HG02840 (cell line): Measurements from ENCODE around the gene CNOT4.
"Not testable (repeated sequence)": the region's sequence is repeated elsewhere in the genome, so short reads cannot be mapped to it uniquely, and the experiment has no call there.

Experiments
- ATAC-seq: cut with Tn5 transposase; IDR thresholded peaks from one replicate; pipeline ENCODE4 v1.9.1; 2021; ENCODE audit warnings: mild to moderate bottlenecking, moderate library complexity, moderate number of reproducible peaks; ENCODE audit not compliant: unreplicated experiment, low FRiP score

The CNOT4 gene

DNA sequence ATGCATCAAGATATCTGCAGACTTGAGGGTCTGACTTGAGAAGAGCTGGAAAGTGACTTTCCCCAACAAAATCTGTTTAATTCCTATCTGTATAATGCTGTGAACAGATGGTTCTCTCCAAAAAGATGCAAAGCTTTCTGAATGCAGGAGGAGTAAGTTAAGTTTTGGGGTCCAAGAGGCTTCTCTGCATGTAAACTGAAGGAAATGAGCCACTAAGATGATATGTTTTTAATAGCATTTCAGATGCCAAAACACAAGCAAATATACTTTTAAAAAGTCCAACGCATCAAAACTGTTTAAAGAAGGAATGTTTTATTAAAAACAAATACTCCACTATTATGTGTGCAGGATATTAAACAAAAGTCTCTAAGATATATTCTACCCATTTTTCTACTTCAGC is 139.2 kb downstream of the CNOT4 start:
- no peak for ATAC-seq

DNA sequence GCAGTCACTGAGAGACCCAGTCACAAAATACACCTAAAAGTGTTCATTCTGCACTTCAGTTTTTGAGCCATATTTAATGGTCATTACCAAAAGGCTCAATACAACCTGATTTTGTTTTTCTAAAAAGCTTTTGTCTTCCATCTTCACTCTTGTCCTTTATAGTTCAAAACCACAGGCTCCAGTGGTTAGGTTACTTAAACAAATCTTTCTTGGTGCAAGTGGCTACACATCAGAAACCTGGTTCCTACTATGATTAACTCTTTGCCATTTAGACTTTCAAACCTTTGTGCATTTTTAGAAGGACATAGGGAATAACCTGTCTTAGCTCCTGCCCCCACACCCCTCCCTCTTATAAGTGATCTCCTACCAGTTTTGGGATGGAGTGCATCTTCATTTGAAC is 140.5 kb downstream of the CNOT4 start:
- no peak for ATAC-seq

DNA sequence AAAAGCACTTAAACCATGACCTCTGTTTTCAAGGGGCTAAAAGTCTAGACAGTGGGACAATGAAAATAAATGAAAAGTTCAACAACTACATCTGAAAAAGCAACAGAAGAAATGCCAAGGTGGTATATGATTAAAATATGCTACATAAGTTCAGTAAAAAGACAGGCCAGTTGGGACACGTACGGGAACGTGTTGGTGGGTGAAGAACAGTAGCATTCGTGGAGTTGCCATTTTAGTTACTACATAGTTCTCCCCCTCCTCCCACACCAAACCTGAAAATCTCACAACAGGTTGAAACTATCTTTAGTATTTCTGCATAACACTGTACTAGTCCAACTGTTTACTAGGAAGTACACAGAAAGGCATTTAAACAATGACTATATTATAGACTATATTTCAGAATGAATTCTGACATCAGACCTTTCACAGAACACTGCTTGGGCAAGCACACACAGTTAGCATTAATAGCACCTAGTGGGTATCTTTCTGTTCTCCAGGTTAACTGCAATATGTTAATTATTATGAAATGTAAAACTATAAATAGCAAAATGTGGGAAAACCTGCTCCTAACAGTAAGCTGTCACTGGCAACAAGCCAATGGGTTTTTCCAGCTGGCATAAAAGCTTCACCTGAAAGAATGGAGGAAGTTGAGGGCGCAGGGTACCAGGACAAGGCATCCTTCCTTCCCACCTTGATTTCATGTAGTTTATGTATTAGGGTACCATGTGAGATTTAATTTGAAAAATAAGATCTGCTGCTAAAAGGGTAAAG is 141.3 kb downstream of the CNOT4 start:
- ATAC-seq, result no peak

DNA sequence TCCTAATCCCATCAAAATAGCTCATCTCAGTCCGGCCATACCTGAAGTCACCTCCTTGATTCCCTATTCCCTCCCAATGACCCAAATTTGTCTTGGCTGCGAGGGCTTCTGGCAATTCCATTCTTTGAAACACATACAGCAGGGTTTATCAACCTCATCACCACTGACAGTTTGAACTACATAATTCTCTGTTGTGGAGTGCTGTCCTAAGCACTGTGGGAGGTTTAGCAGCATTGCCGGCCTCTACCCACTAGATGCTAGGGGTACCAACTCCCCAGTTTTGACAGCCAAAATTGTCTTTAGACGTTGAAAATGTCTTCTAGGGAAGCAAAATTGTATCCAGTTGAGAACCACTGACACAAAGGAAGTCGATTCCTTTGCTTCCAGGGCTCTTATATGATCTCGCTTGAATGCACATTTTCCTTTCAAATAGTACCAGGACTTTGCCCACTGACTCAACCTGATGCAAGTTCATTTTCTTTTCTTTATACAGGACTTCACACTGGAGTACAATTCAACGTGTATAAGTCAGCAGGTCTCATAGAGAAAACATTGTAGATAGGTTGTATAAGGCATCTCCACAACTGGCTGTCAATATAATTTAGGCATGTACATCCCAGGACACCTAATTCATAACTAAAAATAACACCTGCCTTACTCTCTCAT is 142.9 kb downstream of the CNOT4 start:
- no peak for ATAC-seq

DNA sequence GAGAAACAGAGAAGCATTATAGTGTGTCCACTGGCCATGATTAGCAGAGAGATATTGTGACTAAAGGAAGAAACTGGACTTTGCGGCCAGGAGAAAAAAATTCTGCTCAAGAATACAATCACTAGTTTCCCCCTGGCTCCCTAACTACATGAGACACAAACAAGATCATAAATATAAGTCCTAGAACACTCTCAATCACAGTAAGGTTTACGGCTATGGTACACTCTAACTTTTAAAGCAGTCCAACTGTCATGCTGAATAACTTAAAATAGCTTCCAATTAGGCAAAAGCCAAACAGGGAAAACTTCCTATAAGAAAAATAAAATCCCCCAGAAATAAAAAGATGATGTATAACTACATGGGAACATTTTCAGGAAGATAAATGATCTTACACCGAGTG is 144.2 kb downstream of the CNOT4 start:
- no peak for ATAC-seq

DNA sequence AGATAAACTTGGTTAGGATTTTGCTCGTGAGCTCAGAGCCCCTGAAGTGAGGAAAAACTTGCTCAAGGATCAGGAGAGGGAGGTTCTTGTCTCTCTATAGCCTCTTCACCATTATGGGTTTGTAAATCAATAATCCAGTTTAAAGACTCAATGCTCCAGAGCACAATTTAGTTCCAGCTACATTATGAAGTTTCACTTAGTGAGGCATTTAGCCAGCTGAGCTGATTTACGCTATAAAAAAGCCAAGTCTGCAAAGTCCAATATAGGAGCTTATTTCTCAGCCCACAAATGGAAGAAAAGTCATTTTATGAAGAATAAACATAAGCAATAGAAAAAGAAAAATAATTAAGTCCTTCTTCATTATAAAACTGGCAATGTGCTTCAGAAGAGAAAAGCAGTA is 145.7 kb downstream of the CNOT4 start:
- no peak for ATAC-seq

DNA sequence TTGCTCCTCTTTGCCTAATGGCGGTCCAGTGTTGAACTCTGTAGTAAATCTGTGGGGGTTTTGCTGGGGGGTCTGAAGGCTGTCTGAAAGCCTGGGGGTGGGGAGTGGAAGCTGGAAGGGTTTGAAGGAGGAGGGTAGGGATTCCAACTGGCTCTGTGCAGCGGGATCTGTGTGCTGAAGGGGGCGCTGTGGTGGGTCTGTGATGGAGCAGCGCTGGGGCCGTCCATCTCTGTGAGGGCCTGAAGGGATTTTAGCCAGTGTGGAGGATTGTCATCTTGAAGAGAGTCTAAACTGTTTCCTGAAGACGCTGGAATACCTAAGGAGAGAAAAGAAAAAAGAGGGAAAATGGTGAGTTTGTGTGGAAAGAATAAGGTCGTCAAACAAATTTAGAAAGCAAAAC is 147.0 kb downstream of the CNOT4 start:
- ATAC-seq, result no peak

DNA sequence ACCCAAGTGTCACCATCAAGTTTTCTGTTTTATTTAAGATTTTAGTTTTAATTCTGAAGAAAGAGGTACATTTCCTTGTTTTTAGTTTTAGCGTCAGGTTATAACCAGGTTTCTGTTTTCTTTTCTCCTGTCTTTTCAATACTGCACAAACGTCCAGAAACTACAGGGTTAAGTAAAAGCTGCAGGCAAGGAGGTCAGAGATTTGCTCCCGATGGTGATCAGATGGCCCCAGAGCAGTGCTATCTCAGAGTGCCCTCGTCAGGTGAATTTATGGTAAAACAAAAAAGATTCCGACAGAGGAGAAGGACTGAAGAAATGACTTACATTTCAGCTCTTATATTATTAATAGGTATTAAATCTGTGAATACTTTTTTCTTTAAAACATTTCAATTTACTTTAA is 148.1 kb downstream of the CNOT4 start:
- no peak for ATAC-seq

DNA sequence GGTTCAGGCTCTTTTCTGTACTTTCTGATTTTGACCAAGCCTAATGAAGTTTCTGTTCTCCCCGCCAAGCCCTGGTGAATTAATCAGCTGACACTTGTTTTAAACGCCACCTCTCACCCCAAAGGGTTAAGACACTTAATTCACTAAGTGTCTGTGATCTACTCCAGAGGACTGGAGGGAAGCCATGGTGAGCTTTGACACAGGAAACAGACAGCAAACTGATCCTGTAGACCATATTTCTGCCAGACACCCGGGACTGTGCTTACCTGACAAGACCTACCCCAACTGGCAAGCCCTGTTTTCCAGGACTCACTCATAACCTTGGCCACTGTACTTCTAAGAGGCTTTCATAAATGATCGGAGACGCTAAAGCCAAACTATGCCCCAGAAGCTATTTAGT is 150.3 kb downstream of the CNOT4 start:
- no peak for ATAC-seq

DNA sequence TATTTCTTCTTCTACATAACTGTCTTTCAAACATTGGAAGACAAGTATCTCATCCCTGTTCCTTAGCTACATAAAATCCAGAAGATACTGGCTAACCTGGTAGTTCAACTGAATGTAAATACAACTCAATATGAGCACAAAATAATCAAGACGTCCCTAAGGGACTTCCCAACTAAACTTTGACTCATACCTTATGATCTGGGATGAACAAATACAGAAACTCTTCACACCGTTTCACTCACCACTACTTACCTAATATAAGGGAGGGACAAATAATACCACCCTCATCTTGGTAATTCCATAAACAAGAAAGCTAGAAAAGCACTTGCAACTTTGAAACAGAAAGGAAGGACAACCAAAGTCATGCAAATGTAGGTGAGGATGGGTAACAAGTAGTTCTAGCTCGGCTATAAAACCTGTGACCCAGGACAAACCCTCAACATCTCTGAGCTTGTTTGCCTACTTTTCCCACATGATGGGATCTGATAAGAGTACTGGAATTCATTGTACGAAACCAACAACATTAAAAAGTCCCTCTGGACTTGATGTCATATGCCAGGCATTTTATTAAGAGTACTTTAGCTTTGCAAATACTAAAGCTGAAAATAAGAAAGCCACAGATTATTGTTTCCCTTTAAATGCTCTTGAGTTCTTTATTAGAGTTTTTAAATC is 154.4 kb downstream of the CNOT4 start:
- ATAC-seq, result no peak

DNA sequence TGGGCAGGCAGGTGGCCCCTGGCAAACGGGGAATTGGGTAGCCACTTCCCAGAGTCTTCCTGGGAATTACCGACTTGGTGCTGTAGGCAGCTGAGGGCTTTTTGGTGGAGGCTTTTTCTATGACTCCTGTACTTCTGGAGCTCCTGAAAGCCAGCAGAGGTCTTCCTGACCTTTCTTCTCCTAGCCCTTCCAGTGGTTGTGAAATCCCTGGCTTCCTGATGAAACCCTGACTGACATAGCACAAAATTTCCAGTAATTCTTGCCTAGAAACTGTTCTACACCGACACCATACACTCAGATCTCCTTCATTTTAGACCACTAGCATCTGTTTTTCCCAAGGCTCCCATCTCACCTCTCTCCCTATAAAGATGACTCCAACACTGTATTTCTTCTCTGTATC is 156.1 kb downstream of the CNOT4 start:
- no peak for ATAC-seq

DNA sequence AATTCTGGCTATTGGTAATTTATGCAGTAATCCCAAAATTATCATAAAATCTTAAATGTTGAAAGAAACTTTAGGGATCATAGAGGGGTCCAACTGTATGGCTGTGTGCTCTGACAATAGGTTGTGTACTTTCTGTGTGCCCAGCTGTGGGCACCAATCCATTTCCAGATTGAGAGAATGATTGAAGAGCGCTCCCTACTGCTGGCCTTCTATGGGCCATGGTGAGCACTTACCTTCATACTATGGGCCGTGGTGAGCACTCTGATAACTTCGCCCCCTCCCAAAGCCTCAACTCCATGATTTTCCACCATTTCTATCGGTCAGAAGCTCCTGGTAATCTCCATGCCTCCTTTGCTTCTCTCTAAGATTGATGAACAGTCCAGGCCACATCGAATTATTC is 157.6 kb downstream of the CNOT4 start:
- ATAC-seq, result no peak

DNA sequence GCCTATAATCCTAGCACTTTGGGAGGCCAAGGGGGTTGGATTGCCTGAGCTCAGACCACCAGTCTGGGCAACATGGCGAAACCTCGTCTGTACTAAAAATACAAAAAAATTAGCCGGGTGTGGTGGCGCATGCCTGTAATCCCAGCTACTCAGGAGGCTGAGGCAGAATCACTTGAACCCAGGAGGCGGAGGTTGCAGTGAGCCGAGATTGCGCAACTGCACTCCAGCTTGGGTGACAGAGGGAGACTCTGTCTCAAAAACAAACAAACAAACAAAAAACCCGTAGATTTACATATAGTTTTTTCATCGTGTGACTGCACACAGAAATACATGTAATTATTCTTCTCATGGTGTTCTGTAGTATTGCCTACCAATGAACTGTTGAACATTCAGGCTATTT is 158.8 kb downstream of the CNOT4 start:
- ATAC-seq, result not testable (repeated sequence)

DNA sequence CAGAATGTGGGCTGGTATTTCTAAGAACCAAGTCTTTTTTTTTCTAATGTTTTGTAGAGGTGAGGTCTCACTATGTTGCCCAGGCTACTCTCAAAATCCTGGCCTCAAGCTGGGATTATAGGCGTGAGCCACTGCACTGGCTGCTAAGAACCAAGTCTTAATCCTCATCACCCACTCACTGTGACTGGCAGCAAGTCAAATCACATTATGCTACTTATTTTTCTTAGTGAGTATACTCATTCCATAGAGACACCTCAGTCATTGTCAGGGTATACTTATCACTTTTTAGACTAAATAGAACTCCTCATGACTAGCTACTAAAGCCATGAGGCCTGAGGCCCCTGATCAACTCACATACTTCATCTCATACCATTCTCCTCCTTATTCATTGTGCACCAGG is 160.2 kb downstream of the CNOT4 start:
- ATAC-seq, result no peak

DNA sequence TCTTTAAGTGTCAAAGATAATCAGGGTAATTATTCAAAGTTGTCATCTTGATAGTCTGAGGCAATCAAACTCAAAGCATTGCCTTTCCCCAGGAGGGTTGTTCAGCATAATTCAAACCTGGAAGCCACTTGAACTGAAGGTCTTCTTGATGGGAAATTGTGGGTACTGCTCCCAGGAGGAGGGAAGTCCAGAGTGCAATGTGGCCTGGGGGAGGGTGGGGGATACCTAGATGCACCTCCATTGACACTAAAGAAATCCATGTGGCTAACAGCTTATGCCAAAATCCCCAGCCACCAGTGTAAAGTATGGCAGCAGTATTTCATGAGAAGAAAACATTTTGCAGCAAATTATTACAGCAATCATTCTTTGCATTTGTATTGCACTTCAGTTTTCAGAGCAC is 161.4 kb downstream of the CNOT4 start:
- ATAC-seq, result no peak

DNA sequence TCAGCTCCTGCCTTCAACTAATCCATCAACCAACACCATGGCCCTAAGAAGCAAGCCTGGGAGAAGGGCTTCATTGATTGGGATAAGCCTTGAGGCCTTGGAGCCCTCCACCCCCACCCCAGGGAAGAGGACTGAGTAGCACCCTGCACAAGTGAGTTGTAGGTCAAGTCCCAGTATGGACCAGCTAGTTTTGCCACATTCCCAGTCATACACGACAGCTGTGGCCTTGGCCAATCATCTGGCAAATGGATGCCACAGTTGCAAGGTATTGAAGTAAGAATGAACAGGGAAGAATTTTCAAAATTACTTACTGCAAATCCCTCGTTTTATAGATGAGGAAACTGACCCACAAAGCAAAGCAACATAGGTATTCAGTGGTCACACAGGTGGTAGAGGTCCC is 166.5 kb downstream of the CNOT4 start:
- ATAC-seq, result no peak

DNA sequence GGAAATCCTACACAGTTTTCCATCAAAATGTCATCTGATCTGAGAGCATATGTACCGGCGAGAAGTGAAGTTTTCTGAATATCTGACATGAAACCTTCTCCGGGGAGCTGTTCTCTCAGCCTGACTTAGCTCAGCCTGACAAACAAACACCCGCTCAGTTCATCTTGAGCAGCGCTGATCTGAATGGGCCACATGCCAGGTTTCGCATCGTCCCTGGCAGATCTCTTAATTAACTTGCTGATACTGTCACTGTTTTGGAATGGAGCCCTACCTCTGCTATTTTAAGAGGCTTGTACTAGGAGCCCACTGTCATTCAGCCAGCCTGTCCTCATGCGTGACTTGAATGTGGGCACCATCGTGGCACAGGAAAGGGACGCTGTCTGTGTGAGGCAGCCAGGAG is 167.0 kb downstream of the CNOT4 start:
- ATAC-seq, result no peak

DNA sequence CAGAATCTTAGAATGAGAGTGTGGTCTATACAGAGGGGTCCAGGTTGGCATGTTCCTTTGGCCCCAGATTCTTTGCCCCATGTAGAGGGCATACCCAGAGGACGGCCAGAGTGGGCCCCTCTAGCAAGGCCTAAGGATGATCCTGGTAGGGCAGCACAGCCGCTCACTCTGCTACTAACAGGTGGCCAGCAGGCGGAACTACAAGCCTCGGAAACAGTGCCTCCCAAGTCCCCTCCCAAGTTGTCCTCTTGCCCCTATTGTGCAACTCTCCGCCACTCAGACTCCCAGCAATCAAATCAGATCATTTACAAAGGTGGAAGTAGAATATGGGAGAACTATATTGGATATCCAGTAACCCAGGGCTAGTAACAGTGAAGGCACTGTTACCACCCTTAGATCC is 168.9 kb downstream of the CNOT4 start:
- no peak for ATAC-seq

DNA sequence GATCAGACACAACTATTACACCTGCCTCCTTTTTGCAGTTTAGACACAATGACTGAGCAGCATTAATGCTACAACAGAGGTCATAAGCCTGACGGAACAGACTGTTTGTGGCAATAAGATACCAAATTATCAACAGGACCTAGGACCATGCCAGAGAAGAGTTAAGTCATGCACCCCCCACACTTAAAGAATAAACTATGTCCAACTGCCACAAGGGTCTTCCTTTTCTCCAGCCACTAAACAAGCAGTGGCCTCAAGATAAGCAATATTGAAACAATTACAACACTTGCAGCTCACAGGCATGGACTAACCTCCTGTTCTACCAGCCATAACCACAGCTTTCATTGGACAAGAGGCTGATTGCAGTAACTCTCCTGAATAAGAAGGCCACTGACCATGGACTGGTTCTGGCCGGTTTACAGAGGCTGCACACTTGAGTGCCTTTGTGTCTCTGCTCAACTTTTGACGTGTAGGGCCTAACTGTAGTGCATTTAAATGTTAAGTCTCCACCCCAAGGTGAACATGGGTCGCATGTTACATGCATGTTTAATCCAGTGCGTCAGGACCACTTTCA is 171.8 kb downstream of the CNOT4 start:
- ATAC-seq, result no peak

DNA sequence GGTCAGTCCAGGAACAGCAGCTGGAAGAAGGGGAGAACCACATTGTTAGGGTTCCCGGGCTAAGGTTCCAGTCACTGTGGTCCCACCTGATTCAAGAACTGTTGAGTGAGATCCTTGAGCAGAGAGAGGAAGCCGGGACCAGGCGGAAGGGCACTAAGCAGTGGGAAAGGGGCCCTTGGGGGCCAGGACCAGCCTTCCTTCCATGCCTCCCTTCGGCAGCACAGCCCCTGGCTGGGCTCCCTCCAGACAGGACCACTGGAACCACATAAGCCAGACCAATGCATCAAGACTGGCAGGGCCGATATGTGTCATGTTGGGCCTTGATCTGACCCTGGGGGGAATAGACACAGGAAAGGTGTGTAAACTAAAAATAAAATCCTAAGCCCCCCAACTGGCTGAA is 172.4 kb downstream of the CNOT4 start:
- ATAC-seq, result no peak

DNA sequence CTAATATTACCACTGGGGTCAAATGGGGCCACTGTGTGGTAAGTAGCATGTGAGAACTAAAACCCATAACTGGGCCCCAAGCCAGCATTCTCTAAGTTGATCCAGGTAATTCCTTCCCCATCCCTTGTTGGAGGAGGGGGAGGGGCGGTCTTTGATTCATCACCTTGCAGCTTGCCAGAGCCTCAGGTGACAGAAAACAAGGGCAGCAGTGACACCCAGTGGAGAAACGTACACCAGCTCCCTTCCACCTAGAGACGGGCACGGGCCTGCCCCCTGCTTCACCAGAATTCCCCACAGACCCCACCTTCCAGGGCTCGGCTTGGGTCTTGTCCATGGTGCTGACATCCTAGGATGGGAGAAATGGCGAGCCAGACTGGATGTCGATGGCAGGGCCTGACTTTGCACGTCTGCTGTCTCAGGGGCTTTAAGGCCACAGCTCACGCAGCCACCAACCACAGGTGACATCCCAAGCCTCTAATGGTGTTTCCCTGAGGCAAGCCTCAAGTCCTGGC is 174.2 kb downstream of the CNOT4 start:
- no peak for ATAC-seq
